GM21529 (cell line): Measurements from ENCODE around the gene ZNF536.
"Not testable (repeated sequence)": the region's sequence is repeated elsewhere in the genome, so short reads cannot be mapped to it uniquely, and the experiment has no call there.

Experiments
- ATAC-seq: cut with Tn5 transposase; IDR thresholded peaks from one replicate; pipeline ENCODE4 v1.9.1; 2021; ENCODE audit not compliant: unreplicated experiment

The ZNF536 gene

DNA sequence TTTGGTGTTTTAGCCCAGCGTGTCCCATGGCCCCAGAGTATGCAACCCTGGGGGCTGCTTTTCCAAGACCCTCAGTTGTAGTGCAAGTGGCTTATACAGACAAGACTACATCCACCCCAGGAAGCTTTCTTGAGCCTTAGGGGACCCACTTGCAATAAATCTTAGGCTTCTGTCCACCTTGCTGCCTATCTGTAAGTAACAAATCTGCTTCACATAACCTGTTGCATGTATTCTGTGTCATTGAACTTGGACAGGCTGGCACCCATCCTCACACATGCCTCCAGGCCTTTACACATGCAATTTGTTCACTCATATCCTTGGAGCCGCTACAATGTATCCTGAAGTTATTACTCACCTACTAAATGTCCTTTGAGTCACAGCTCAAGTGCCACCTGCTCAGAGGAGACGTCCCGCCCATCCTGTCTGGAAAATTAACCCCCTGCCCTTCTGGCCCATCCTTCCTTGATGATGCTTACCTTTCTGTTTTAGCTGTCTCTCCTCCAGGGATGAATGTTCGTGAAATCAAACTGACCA, 101.2 kb downstream of the ZNF536 start:
- ATAC-seq: no peak

GRCh38 chr19:30476997-30477396, 104.8 kb downstream of the ZNF536 start:
- ATAC-seq: no peak

DNA sequence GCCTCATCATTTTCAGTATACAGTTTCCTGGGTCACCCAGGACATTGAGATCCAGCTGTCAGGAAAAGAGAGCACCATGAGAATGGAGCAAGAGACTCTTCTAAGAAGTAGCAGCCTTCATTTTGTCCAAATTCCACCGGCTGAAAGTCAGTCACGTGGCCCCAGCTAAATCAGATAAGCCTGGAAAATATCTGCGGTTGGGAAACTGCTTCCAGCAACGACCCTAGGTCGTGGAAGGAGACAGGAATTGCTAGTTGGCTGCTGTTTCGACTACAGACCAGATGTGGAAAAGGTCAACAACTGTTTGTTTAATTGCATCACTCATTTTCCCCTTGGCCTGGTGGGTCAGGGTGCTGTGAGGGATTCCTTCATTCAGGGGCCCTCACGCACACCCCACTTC, 107.0 kb downstream of the ZNF536 start:
- no peak for ATAC-seq

- no peak for ATAC-seq
Observed at GRCh38 chr19:30480097-30480496, 107.9 kb downstream of the ZNF536 start.

- no peak for ATAC-seq
Observed at GRCh38 chr19:30481063-30481462, 108.9 kb downstream of the ZNF536 start.

DNA sequence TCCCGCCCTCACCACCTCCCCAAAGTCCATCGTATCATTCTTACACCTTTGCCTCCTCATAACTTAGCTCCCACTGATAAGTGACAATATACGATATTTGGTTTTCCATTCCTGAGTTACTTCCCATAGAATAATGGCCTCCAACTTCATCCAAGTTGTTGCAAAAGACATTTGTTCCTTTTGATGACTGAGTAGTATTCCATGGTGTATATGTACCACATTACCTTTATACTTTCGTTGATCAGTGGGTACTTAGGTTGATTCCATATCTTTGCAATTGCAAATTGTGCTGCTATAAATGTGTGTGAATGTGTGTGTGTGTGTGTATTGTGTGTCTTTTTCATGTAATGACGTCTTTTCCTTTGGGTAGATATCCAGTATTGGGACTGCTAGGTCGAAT, 109.6 kb downstream of the ZNF536 start:
- no peak for ATAC-seq

- ATAC-seq: no peak
Observed at GRCh38 chr19:30482956-30483355, 110.8 kb downstream of the ZNF536 start.

DNA sequence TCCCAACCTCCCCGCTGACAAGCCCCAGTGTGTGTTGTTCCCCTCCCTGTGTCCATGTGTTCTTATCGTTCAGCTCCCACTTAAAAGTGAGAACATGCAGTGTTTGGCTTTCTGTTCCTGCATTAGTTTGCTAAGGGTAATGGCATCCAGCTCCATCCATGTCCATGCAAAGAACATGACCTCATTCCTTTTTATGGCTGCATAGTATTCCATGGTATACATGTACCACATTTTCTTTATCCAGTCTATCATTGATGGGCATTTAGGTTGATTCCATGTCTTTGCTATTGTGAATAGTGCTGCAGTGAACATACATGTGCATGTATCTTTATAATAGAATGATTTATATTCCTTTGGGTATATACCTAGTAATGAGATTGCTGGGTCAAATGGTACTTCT, 114.1 kb downstream of the ZNF536 start:
- not testable (repeated sequence) for ATAC-seq

- ATAC-seq: no peak
Observed at GRCh38 chr19:30487178-30487577, 115.0 kb downstream of the ZNF536 start.

DNA sequence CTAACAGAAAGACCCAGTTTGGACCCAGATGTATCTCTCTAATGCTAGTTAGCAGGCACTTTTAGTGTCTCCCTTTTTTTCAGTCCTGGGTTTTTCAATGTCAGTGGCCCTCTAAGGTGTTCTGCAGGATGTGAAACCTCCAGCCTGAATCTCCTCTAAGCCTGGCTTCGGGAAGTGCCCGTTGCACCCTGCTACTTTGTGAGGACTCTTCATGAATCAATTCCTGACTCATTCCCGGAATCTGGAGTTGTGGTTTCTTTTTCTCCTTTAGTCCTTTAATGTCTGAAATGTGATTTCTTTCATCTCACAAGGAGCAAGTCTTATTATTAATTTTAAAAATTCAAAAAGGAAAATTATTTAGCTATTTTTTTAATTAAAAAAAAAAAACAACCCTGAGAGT, 116.0 kb downstream of the ZNF536 start:
- no peak for ATAC-seq

- ATAC-seq: no peak
Observed at GRCh38 chr19:30490760-30491159, 118.6 kb downstream of the ZNF536 start.

DNA sequence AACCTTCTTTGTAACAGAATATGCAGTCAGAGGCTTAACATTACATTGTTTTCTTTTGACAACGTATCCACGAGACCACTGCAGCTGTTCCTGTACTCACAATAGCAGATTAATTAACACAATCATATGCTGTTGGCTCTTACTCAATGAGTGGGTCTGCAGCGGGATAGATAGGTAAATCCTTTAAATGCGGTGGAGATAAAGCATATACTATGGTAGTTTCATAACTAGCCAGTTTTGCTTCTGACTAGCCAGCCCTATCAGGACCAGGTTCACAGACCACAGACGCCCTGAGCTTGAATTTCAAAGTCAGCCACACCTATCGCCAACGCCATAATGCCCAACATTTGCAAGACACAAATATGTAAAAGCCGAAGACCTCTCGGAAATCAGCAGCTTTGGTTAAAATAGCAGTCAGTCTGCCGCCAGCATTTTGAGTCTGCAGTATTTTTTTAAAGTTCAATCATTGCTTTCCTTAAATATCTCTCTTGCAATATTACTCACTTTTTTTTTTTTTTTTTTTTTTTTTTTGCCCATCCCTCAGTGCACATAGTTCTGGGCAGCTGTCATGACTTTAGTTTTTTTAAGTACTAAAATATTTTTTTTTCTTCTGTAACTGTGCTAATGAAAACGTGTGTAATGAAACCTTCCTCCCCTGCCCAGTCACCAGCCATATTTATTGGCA, 120.5 kb downstream of the ZNF536 start:
- ATAC-seq: no peak

GRCh38 chr19:30497034-30497433, 124.8 kb downstream of the ZNF536 start:
- ATAC-seq: no peak

DNA sequence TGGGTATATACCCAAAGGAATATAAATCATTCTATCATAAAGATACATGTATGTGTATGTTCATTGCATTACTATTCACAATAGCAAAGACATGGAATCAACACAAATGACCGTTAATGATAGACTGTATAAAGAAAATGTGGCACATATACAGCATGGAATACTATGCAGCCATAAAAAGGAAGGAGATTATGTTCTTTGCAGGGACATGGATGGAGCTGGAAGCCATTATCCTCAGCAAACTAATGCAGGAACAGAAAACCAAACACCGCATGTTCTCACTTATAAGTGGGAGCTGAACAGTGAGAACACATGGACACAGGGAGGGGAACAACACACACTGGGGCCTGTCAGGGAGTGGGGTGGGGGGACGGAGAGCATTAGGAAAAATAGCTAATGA, 125.9 kb downstream of the ZNF536 start:
- not testable (repeated sequence) for ATAC-seq

GRCh38 chr19:30498707-30499106, 126.5 kb downstream of the ZNF536 start:
- ATAC-seq: no peak

DNA sequence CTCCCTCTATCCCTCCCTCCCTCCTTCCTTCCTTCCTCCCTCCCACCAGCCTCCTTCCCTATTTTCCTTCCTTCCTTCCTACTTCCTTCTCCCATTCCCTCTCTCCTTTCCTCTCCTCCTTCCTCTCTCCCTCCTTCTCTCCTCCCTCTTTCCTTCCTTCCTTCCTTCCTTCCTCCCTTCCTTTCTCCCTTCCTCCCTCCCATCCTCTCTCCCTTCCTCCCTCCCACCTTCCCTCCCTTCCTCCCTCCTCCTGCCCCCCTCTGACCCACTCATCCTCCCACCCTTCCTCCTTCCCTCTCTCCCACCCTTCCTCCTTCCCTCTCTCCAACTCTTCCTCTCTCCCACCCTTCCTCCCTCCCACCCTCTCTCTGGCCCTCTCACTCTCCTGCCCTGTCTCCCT, 132.1 kb downstream of the ZNF536 start:
- ATAC-seq: no peak

DNA sequence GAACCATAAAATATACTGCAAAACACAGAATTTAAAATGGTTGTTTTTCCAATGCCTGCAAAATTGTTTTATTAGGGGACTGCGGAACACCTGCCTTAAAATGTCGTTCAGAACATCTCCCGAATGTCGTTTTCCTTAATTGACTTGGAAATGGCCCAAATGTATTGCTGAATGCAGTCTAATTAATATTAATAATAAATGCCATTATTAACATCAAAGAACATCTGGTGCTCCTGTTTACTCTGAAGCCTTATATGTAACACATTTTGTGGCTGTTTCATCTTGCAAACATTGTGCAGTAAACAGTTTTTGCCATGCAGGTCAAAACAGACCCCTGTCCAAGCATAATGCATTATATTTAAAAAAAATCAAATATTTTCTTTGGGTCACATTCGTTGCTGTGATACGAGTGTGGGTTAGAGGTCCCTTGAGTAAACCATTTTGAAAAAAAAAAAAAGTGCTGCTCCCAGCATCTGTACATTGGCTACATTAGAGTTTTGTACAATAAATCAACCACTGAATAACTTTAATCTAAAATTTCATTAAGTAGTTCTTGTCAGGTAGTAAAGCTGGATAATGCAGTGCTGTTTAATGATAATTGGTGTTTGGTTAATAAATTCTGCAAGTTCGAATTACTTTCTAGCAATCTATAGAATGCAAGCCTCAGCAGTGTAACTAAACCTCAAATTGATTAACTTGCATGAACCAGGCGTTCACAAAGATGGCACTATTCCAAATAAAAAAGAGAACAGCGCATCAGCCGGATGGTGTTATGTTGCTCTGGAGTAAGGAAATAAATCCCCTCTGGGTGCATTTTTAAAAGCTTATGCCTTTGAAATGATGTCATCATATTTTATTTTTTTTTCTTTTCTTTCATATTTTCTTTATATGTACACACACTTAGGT, 140.2 kb downstream of the ZNF536 start:
- ATAC-seq: no peak

DNA sequence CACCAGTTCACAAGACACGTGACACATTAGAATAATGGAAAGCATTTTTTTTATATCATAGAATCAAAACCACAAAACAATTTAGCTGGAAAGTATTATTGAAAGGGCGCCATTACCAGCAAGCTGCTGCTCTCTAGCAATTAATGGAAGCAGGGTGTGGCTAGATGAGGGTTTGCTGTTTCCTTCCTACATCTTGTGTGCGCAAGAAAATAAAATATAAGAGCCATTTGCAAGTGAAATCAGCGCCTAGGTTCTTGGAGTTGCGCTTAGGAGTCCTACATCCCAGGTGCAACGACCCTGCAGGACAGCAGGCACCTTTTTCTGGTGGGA, 140.9 kb downstream of the ZNF536 start:
- no peak for ATAC-seq

DNA sequence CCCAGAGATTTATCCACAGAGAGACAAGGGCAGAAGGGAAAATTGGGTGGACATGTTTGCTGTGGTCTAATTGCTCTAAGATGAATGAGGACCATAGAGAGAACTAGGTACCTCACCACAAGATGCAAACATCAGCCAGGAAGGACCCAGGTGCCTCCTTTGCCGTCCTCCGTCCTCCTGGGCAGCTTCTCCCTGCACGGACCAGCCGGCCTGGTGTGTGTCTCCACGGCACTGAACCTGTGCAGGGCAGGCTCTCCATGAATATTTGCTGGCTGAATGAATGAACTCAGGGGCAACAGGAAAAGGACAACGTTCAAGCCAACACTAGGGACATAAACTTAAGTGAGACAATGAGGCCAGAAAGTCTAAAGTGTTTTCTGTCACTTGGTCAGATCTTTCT, 143.9 kb downstream of the ZNF536 start:
- no peak for ATAC-seq

DNA sequence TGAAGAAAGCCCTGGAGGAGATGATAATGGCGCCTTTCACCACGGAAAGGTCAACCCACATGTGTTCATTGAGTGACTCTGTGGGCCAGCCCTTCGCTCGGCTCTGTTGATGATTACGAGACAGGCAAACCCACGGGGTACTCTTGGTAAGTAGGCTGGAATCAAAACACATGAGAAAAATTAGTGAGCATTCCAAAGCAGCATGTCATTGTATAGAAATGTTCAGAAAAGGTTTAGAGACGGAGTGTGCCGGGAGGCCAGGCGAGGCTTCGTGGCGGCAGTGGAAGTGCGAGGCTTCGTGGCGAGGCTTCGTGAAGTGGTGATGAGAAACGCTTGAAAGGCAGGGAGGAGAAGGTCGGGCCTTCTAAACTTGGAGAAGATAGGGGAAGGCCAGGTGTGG, 144.3 kb downstream of the ZNF536 start:
- ATAC-seq: no peak

GRCh38 chr19:30518965-30519606, 146.9 kb downstream of the ZNF536 start:
- ATAC-seq: no peak
